GM12878 (cell line): ENCODE results near the gene FOXA2. TPM values are rescaled to one million over a fixed set of nuclear protein-coding genes. Genes with fewer than 3 reads are reported as not detected.

Experiments
- ATAC-seq: fragments of 200-7000 bp; cut with Tn5 transposase; 3 replicates; pipeline ENCODE4 v1.9.1; 2020; ENCODE audit warnings: mild to moderate bottlenecking, moderate library complexity
- BruUV-seq: library from RNA; stranded (reverse); fragments of 400-500 nt; replicated peaks from 2 replicates; lab custom pipeline; 2021; lab: Mats Ljungman, UMichigan
- CTCF ChIA-PET: fragments of 300-600 bp; sonication (Branson Sonifier 250); formaldehyde crosslinking; extraction: SDS; loops from one replicate; lab custom pipeline; 2021; ENCODE audit warnings: inconsistent platforms; lab: Yijun Ruan, JAX
- POLR2A ChIA-PET: fragments of 350-600 bp; formaldehyde crosslinking; extraction: SDS; loops from one replicate; lab custom pipeline; 2021; ENCODE audit warnings: inconsistent platforms; lab: Charles Lee
- RAD21 ChIA-PET: fragments of 300-600 bp; sonication (Branson Sonifier 250); formaldehyde crosslinking; loops from one replicate; lab custom pipeline; 2023; ENCODE audit warnings: antibody characterized with exemption; ENCODE audit not compliant: unreplicated experiment; lab: Charles Lee
- SMC1A ChIA-PET: fragments of 300-600 bp; sonication (Branson Sonifier 250); formaldehyde crosslinking; loops from one replicate; lab custom pipeline; 2023; ENCODE audit not compliant: unreplicated experiment, uncharacterized antibody; lab: Charles Lee
- DNase-seq: peaks from one replicate; pipeline ENCODE4 v3.0.0-alpha.2; 2011; ENCODE audit warnings: low read depth, low spot score
- FAIRE-seq: peaks from 3 replicates; lab custom pipeline; 2011; peaks lifted over from hg19 to GRCh38; lab: Jason Lieb, UNC
- H2AFZ ChIP-seq: 2 replicates; pipeline ENCODE4 v1.6.0; 2011; ENCODE audit warnings: low read depth, low read length, control low read depth; ENCODE audit not compliant: control insufficient read depth
- H3K27ac ChIP-seq: 2 replicates; pipeline ENCODE4 v1.5.1; 2011; ENCODE audit warnings: control low read depth; ENCODE audit not compliant: control insufficient read depth, insufficient read depth
- H3K27me3 ChIP-seq, 2 experiments: replicated peaks in 1 of 2; 2 replicates each; pipeline versions ENCODE4 v1.6.0 to v1.6.1; 2011; ENCODE audit warnings: low read length in 1 of 2; ENCODE audit not compliant: control insufficient read depth in 2 of 2, insufficient read depth in 2 of 2
- H3K36me3 ChIP-seq, 2 experiments: 2 replicates each; pipeline ENCODE4 v1.5.1; 2011; ENCODE audit warnings: low read length in 1 of 2; ENCODE audit not compliant: control insufficient read depth in 2 of 2, insufficient read depth in 2 of 2
- H3K4me1 ChIP-seq: 2 replicates; pipeline ENCODE4 v1.6.1; 2011; ENCODE audit warnings: mild to moderate bottlenecking, low read length, moderate library complexity, mixed read lengths; ENCODE audit not compliant: control insufficient read depth, insufficient read depth
- H3K4me2 ChIP-seq: 2 replicates; pipeline ENCODE4 v1.6.0; 2011; ENCODE audit warnings: control low read depth; ENCODE audit not compliant: control insufficient read depth, insufficient read depth
- H3K4me3 ChIP-seq: fragments of 200-600 bp; sonication (generic); 2 replicates; pipeline ENCODE4 v1.5.1; 2016
- H3K79me2 ChIP-seq: 2 replicates; pipeline ENCODE4 v1.6.0; 2011; ENCODE audit warnings: low read length; ENCODE audit not compliant: control insufficient read depth, insufficient read depth
- H3K9ac ChIP-seq: 2 replicates; pipeline ENCODE4 v1.8.0; 2011; ENCODE audit warnings: low read length, control low read depth, mixed read lengths; ENCODE audit not compliant: control insufficient read depth, insufficient read depth
- H3K9me3 ChIP-seq: replicated peaks from 3 replicates; pipeline ENCODE4 v1.5.1; 2011; ENCODE audit warnings: mild to moderate bottlenecking, low read length; ENCODE audit not compliant: control insufficient read depth, insufficient read depth
- H4K20me1 ChIP-seq: 2 replicates; pipeline ENCODE4 v1.6.0; 2011; ENCODE audit not compliant: control insufficient read depth, insufficient read depth
- IRF3 ChIP-seq: fragments of 450-650 bp; IDR thresholded peaks from 2 replicates; pipeline ENCODE4 v1.6.1; 2014; ENCODE audit warnings: mild to moderate bottlenecking
- KLF5 ChIP-seq: fragments of 450-650 bp; IDR thresholded peaks from 2 replicates; pipeline ENCODE4 v1.6.1; 2014; ENCODE audit warnings: mild to moderate bottlenecking; ENCODE audit not compliant: partially characterized antibody
- NFYB ChIP-seq: IDR thresholded peaks from 2 replicates; pipeline ENCODE4 v1.6.1; 2011; ENCODE audit warnings: low read depth, mild to moderate bottlenecking, low read length, improper control_type of control experiment, moderate library complexity; ENCODE audit not compliant: insufficient read depth
- RAD51 ChIP-seq: fragments of 450-650 bp; IDR thresholded peaks from 2 replicates; pipeline ENCODE4 v1.6.1; 2016; ENCODE audit warnings: moderate library complexity, mild to moderate bottlenecking, inconsistent platforms
- SMAD1 ChIP-seq: fragments of 450-650 bp; IDR thresholded peaks from 2 replicates; pipeline ENCODE4 v1.6.1; 2018; ENCODE audit warnings: mild to moderate bottlenecking, low read depth; ENCODE audit not compliant: partially characterized antibody
- SREBF2 ChIP-seq: IDR thresholded peaks from 2 replicates; pipeline ENCODE4 v1.6.1; 2012; ENCODE audit warnings: mild to moderate bottlenecking, low read length
- USF1 ChIP-seq: IDR thresholded peaks from 2 replicates; pipeline ENCODE4 v1.6.1; 2011; ENCODE audit warnings: borderline replicate concordance, low read depth, mild to moderate bottlenecking, moderate library complexity, mixed read lengths, low read length; ENCODE audit not compliant: insufficient read depth; ENCODE audit errors: extremely low read length
- ZNF274 ChIP-seq: IDR thresholded peaks from one replicate; pipeline ENCODE4 v1.8.0; 2011; ENCODE audit not compliant: insufficient read length, insufficient read depth
- ZSCAN29 ChIP-seq: fragments of 450-650 bp; IDR thresholded peaks from 2 replicates; pipeline ENCODE4 v1.6.1; 2017; ENCODE audit warnings: mild to moderate bottlenecking, moderate library complexity
- WGBS: methylation state at CpG from one replicate; pipeline ENCODE4 v1.1.6; 2016; ENCODE audit warnings: low lambda C conversion rate; ENCODE audit not compliant: insufficient replicate concordance, insufficient coverage; ENCODE audit errors: missing lambda C conversion rate; 5-methylcytosine and 5-hydroxymethylcytosine counted together
- in situ Hi-C: fragments of 300-500 bp; cut with MboI; formaldehyde crosslinking; loops from 9 replicates; pipeline ENCODE4 v1.14.3; 2018; ENCODE audit warnings: mixed read lengths
- intact Hi-C: fragments of 100-400 bp; cut with micrococcal nuclease; formaldehyde crosslinking; loops from one replicate; pipeline ENCODE4 v1.14.2; 2022; ENCODE audit not compliant: unreplicated experiment
- polyA plus RNA-seq, 11 experiments: library from polyadenylated mRNA; depleted of rRNA in 4 of 11; unstranded in 6 of 11; stranded (reverse) in 5 of 11; fragments of >200 nt; fragmentation: Nextera tagmentation in 4 of 11; fragmentation: Illumina TruSeq in 1 of 11; extraction: Ambion mirVana in 4 of 11; extraction: Trizol in 1 of 11; gene quantifications; 1 replicate in 1 of 11; 2 replicates in 10 of 11; pipeline versions ENCODE4 v1.2.1 to v1.2.3, GENCODE V29; 2011 to 2016; ENCODE audit warnings: inconsistent platforms in 2 of 11, missing spikeins in 2 of 11, low read depth in 1 of 11
- total RNA-seq, 4 experiments: library from RNA; depleted of rRNA in 3 of 4; stranded (reverse); fragments of >200 nt in 3 of 4; fragmentation: Illumina TruSeq in 1 of 4; extraction: Trizol in 1 of 4; gene quantifications; 2 replicates each; pipeline versions ENCODE4 v1.2.1 to v1.2.3, GENCODE V29; 2013 to 2021
- TF ChIP-seq, protein P1 (sequence below): IDR thresholded peaks from 2 replicates; pipeline ENCODE4 v1.6.1; 2012; ENCODE audit warnings: low read depth, low read length, improper control_type of control experiment
- TF ChIP-seq, protein P2 (sequence below): fragments of 450-650 bp; formaldehyde crosslinking; IDR thresholded peaks from 2 replicates; pipeline ENCODE4 v1.5.0; 2022; ENCODE audit warnings: mild to moderate bottlenecking, missing genetic modification characterization
- TF ChIP-seq, protein P3 (sequence below): IDR thresholded peaks from 2 replicates; pipeline ENCODE4 v1.6.1; 2012; ENCODE audit warnings: improper control_type of control experiment, low read depth, low read length; ENCODE audit not compliant: insufficient replicate concordance

FOXA2 gene
- total and polyA plus RNA-seq, 10 of the 15 experiments (the other 5 are each of a cell fraction or from before 2014, with no cell fraction given) = not detected

GRCh38 chr20:22546344-22546743 lies 38.0 kb downstream of the FOXA2 start:
- Histone ChIP-seq H3K79me2 (no peaks in the 10 kb centered on the region), H2AFZ (no peak overlapping the region), H3K4me3 (no peak overlapping the region), H4K20me1 (no peaks in the 10 kb centered on the region), H3K27ac (no peak overlapping the region), H3K4me2 (no peak overlapping the region), H3K9ac (no peak overlapping the region), H3K9me3 (no peaks in the 10 kb centered on the region; the same call in 2 of the 3 replicates), H3K4me1 (no peaks in the 10 kb centered on the region), H3K36me3 (no peaks in the 10 kb centered on the region), H3K27me3 (no peaks in the 10 kb centered on the region)
- intact Hi-C loops = no loop called here
- POLR2A ChIA-PET = no interaction called here
- SMC1A ChIA-PET = no interaction called here
- RAD21 ChIA-PET = no interaction called here
- in situ Hi-C loops = no loop called here
- FAIRE-seq (no peak), ATAC-seq (no peak), DNase-seq (no peak)
- WGBS = 13% methylated on average over 3 of the region's 3 CpGs
- BruUV-seq = no TSS peak
- CTCF ChIA-PET = interaction anchor here (0.5 kb wide), 1 partner anchor 41 kb away, joined by 3 read pairs; no protein-coding TSS in a partner anchor
- TF ChIP-seq IRF3 (no peak), RAD51 (no peak), ZSCAN29 (no peak), USF1 (no peak), KLF5 (no peak), NFYB (no peak), ZNF274 (no peak), SMAD1 (no peak), SREBF2 (no peak)
- TF ChIP-seq, protein P1, sequence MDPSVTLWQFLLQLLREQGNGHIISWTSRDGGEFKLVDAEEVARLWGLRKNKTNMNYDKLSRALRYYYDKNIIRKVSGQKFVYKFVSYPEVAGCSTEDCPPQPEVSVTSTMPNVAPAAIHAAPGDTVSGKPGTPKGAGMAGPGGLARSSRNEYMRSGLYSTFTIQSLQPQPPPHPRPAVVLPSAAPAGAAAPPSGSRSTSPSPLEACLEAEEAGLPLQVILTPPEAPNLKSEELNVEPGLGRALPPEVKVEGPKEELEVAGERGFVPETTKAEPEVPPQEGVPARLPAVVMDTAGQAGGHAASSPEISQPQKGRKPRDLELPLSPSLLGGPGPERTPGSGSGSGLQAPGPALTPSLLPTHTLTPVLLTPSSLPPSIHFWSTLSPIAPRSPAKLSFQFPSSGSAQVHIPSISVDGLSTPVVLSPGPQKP = no peak
- TF ChIP-seq, protein P2, sequence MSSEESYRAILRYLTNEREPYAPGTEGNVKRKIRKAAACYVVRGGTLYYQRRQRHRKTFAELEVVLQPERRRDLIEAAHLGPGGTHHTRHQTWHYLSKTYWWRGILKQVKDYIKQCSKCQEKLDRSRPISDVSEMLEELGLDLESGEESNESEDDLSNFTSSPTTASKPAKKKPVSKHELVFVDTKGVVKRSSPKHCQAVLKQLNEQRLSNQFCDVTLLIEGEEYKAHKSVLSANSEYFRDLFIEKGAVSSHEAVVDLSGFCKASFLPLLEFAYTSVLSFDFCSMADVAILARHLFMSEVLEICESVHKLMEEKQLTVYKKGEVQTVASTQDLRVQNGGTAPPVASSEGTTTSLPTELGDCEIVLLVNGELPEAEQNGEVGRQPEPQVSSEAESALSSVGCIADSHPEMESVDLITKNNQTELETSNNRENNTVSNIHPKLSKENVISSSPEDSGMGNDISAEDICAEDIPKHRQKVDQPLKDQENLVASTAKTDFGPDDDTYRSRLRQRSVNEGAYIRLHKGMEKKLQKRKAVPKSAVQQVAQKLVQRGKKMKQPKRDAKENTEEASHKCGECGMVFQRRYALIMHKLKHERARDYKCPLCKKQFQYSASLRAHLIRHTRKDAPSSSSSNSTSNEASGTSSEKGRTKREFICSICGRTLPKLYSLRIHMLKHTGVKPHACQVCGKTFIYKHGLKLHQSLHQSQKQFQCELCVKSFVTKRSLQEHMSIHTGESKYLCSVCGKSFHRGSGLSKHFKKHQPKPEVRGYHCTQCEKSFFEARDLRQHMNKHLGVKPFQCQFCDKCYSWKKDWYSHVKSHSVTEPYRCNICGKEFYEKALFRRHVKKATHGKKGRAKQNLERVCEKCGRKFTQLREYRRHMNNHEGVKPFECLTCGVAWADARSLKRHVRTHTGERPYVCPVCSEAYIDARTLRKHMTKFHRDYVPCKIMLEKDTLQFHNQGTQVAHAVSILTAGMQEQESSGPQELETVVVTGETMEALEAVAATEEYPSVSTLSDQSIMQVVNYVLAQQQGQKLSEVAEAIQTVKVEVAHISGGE (CRISPR knock-in tag) = no peak
- TF ChIP-seq, protein P3, sequence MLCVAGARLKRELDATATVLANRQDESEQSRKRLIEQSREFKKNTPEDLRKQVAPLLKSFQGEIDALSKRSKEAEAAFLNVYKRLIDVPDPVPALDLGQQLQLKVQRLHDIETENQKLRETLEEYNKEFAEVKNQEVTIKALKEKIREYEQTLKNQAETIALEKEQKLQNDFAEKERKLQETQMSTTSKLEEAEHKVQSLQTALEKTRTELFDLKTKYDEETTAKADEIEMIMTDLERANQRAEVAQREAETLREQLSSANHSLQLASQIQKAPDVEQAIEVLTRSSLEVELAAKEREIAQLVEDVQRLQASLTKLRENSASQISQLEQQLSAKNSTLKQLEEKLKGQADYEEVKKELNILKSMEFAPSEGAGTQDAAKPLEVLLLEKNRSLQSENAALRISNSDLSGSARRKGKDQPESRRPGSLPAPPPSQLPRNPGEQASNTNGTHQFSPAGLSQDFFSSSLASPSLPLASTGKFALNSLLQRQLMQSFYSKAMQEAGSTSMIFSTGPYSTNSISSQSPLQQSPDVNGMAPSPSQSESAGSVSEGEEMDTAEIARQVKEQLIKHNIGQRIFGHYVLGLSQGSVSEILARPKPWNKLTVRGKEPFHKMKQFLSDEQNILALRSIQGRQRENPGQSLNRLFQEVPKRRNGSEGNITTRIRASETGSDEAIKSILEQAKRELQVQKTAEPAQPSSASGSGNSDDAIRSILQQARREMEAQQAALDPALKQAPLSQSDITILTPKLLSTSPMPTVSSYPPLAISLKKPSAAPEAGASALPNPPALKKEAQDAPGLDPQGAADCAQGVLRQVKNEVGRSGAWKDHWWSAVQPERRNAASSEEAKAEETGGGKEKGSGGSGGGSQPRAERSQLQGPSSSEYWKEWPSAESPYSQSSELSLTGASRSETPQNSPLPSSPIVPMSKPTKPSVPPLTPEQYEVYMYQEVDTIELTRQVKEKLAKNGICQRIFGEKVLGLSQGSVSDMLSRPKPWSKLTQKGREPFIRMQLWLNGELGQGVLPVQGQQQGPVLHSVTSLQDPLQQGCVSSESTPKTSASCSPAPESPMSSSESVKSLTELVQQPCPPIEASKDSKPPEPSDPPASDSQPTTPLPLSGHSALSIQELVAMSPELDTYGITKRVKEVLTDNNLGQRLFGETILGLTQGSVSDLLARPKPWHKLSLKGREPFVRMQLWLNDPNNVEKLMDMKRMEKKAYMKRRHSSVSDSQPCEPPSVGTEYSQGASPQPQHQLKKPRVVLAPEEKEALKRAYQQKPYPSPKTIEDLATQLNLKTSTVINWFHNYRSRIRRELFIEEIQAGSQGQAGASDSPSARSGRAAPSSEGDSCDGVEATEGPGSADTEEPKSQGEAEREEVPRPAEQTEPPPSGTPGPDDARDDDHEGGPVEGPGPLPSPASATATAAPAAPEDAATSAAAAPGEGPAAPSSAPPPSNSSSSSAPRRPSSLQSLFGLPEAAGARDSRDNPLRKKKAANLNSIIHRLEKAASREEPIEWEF = no peak
